GM12875 (cell line): ENCODE data around the gene UPB1.

Source experiments
- H3K4me3 ChIP-seq: one replicate; pipeline ENCODE4 v1.5.1; 2011; ENCODE audit warnings: low read depth, low read length, control low read depth
- TF ChIP-seq, protein P1 (sequence below): IDR thresholded peaks from 2 replicates; pipeline ENCODE4 v1.5.1; 2011; ENCODE audit warnings: low read depth, mild to moderate bottlenecking, control low read depth, inconsistent platforms, low read length, moderate library complexity, borderline replicate concordance; ENCODE audit not compliant: insufficient read depth

Gene UPB1

GRCh38 chr22:24465566-24465965 is 29.6 kb upstream of the UPB1 start:
- TF ChIP-seq, protein P1, sequence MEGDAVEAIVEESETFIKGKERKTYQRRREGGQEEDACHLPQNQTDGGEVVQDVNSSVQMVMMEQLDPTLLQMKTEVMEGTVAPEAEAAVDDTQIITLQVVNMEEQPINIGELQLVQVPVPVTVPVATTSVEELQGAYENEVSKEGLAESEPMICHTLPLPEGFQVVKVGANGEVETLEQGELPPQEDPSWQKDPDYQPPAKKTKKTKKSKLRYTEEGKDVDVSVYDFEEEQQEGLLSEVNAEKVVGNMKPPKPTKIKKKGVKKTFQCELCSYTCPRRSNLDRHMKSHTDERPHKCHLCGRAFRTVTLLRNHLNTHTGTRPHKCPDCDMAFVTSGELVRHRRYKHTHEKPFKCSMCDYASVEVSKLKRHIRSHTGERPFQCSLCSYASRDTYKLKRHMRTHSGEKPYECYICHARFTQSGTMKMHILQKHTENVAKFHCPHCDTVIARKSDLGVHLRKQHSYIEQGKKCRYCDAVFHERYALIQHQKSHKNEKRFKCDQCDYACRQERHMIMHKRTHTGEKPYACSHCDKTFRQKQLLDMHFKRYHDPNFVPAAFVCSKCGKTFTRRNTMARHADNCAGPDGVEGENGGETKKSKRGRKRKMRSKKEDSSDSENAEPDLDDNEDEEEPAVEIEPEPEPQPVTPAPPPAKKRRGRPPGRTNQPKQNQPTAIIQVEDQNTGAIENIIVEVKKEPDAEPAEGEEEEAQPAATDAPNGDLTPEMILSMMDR: no peak
- H3K4me3 ChIP-seq: no peak overlapping the region

DNA sequence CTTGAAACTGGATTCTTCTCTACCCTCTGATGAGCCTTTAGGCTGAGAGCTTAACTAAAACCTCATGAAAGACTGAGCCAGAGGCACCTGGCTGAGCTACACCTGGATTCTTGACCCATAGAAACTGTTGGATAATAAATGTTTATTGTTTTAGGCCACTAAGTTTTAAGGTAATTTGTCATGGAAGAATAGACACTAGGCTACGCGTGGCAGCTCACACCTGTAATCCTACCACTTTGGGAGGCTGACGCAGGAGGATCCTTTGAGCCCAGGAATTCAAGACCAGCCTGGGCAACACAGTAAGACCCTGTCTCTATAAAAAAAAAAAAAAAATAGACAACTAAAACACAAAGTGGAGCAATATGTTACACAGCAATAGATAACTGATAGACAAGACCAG is 29.2 kb upstream of the UPB1 start:
- TF ChIP-seq, protein P1: no peak
- H3K4me3 ChIP-seq: no peak overlapping the region

GRCh38 chr22:24466716-24467328 is 28.3 kb upstream of the UPB1 start:
- TF ChIP-seq, protein P1: no peak
- H3K4me3 ChIP-seq: no peak overlapping the region

GRCh38 chr22:24467340-24467739 is 27.8 kb upstream of the UPB1 start:
- H3K4me3 ChIP-seq: no peak overlapping the region
- TF ChIP-seq, protein P1: no peak

DNA sequence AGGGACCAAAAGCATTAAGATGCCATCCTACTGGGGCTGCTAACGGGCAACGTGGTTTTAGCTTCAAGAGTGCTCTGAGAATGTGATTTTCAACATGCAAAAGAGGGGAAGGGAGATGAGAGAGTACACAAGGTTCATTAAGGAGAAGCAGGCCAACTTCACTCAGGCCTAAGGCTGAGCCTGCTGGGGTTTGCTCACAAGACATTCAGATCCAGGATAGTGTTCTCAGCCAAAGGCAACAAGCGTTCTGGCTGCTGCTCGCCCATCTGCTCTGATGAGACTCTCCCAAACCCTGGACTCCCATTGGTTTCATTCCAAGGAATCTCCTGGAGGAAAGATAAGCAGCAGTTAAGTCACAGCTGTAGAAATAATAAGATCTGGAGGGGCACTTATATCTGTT is 23.6 kb upstream of the UPB1 start:
- TF ChIP-seq, protein P1: no peak
- no peak overlapping the region for H3K4me3 ChIP-seq

DNA sequence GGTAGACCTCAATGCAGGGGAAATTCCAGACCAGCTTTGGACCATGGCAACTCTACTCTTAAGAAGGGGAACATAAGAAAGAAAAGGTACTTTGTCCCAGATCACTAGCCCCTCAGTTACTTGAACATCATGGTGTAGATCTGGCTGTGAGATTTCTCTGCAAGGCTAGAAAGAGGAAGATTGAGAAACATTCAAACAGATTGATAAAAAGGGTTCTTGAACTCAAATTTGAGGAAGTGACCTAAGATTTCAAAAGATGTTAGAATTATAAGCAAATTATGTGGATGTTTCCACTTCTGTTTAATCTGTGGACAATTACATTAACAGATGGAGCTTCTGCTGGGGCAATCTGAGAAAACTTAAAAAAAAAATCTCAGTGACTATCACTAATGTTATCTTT is 21.8 kb upstream of the UPB1 start:
- TF ChIP-seq, protein P1: no peak
- H3K4me3 ChIP-seq: no peak overlapping the region

GRCh38 chr22:24474221-24474620 is 20.9 kb upstream of the UPB1 start:
- H3K4me3 ChIP-seq: no peak overlapping the region
- TF ChIP-seq, protein P1: no peak
